Mucosa of rectum (tissue), 2 donors: ENCODE data around the gene IL9R.

Source experiments
- H3K27ac ChIP-seq, 2 donors: one replicate each; pipeline ENCODE4 v1.7.0; 2013; ENCODE audit warnings: inconsistent platforms in 2 of 2, low read depth in 2 of 2, low read length in 2 of 2
- H3K27me3 ChIP-seq, 2 donors: one replicate each; pipeline ENCODE4 v1.7.0; 2013; ENCODE audit warnings: low read length in 2 of 2; ENCODE audit not compliant: control insufficient read depth in 2 of 2, insufficient read depth in 2 of 2
- H3K36me3 ChIP-seq, 2 donors: one replicate each; pipeline ENCODE4 v1.7.0; 2013; ENCODE audit warnings: low read length in 2 of 2; ENCODE audit not compliant: control insufficient read depth in 2 of 2, insufficient read depth in 2 of 2
- H3K4me1 ChIP-seq, 2 donors: one replicate each; pipeline ENCODE4 v1.7.0; 2013; ENCODE audit warnings: low read length in 2 of 2, mild to moderate bottlenecking in 1 of 2; ENCODE audit not compliant: control insufficient read depth in 2 of 2, insufficient read depth in 2 of 2
- H3K4me3 ChIP-seq, 2 donors: one replicate each; pipeline ENCODE4 v1.7.0; 2013; ENCODE audit warnings: low read length in 2 of 2
- H3K9ac ChIP-seq, 2 donors: one replicate each; pipeline ENCODE4 v1.7.0; 2013; ENCODE audit warnings: low read length in 2 of 2, low read depth in 1 of 2, mild to moderate bottlenecking in 1 of 2
- H3K9me3 ChIP-seq, 2 donors: one replicate each; pipeline ENCODE4 v1.7.0; 2013; ENCODE audit warnings: low read length in 2 of 2; ENCODE audit not compliant: control insufficient read depth in 2 of 2
- donor health status: healthy.
- donor health status: Normal muscosa, but diverticular disease.

Gene IL9R

GRCh38 chrX:155997436-155997835 is at the start of gene IL9R:
Gene IL9R (plus strand): TSS chrX:155997696. CDS start chrX:155997760, 64 bp downstream.
- Histone ChIP-seq H3K4me3 (no peak within 1 kb of the TSS), H3K36me3 (no peaks in the 10 kb centered on the region), H3K9me3 (no peaks in the 10 kb centered on the region), H3K27ac (no peak within 1 kb of the TSS), H3K9ac (no peak within 1 kb of the TSS), H3K4me1 (no peaks in the 10 kb centered on the region), H3K27me3 (no peaks in the 10 kb centered on the region)

GRCh38 chrX:155949098-155949497 is 48.4 kb upstream of the IL9R start:
- no peak overlapping the region for H3K4me3 ChIP-seq
- H3K27ac ChIP-seq: no peak overlapping the region
- no peaks in the 10 kb centered on the region for H3K27me3 ChIP-seq
- H3K4me1 ChIP-seq: no peaks in the 10 kb centered on the region
- no peaks in the 10 kb centered on the region for H3K9me3 ChIP-seq
- no peaks in the 10 kb centered on the region for H3K36me3 ChIP-seq
- no peak overlapping the region for H3K9ac ChIP-seq

GRCh38 chrX:155951237-155951789 is 46.2 kb upstream of the IL9R start:
- Histone ChIP-seq H3K9ac (no peak overlapping the region), H3K27ac (no peak overlapping the region), H3K27me3 (no peaks in the 10 kb centered on the region), H3K4me1 (no peaks in the 10 kb centered on the region), H3K9me3 (no peaks in the 10 kb centered on the region), H3K4me3 (no peak overlapping the region), H3K36me3 (no peaks in the 10 kb centered on the region)

GRCh38 chrX:155953055-155953454 is 44.4 kb upstream of the IL9R start:
- H3K4me1 ChIP-seq: no peaks in the 10 kb centered on the region
- H3K9ac ChIP-seq: no peak overlapping the region
- no peaks in the 10 kb centered on the region for H3K9me3 ChIP-seq
- H3K36me3 ChIP-seq: no peaks in the 10 kb centered on the region
- H3K27ac ChIP-seq: no peak overlapping the region
- H3K27me3 ChIP-seq: no peaks in the 10 kb centered on the region
- no peak overlapping the region for H3K4me3 ChIP-seq

- no peak overlapping the region for H3K9ac ChIP-seq
- H3K9me3 ChIP-seq: no peaks in the 10 kb centered on the region
- no peaks in the 10 kb centered on the region for H3K36me3 ChIP-seq
- H3K4me3 ChIP-seq: no peak overlapping the region
- H3K4me1 ChIP-seq: peaks cover 0 to 4% of the 10 kb centered on the region in 2 donors
- no peak overlapping the region for H3K27ac ChIP-seq
- H3K27me3 ChIP-seq: no peaks in the 10 kb centered on the region
These were observed 42.7 kb upstream of the IL9R start for GRCh38 chrX:155954793-155955192.

- H3K27me3 ChIP-seq: no peaks in the 10 kb centered on the region
- H3K9ac ChIP-seq: no peak overlapping the region
- H3K4me3 ChIP-seq: no peak overlapping the region
- H3K9me3 ChIP-seq: no peaks in the 10 kb centered on the region
- peaks cover 0 to 4% of the 10 kb centered on the region in 2 donors for H3K4me1 ChIP-seq
- no peaks in the 10 kb centered on the region for H3K36me3 ChIP-seq
- H3K27ac ChIP-seq: no peak overlapping the region
These were observed 41.4 kb upstream of the IL9R start for GRCh38 chrX:155956099-155956498.

- H3K9ac ChIP-seq: no peak overlapping the region
- no peaks in the 10 kb centered on the region for H3K36me3 ChIP-seq
- H3K27me3 ChIP-seq: no peaks in the 10 kb centered on the region
- no peaks in the 10 kb centered on the region for H3K9me3 ChIP-seq
- no peak overlapping the region for H3K27ac ChIP-seq
- peaks cover 0 to 4% of the 10 kb centered on the region in 2 donors for H3K4me1 ChIP-seq
- H3K4me3 ChIP-seq: no peak overlapping the region
These were observed 40.8 kb upstream of the IL9R start for GRCh38 chrX:155956649-155957048.

GRCh38 chrX:155957843-155958242 is 39.7 kb upstream of the IL9R start:
- H3K27me3 ChIP-seq: no peaks in the 10 kb centered on the region
- H3K36me3 ChIP-seq: no peaks in the 10 kb centered on the region
- no peak overlapping the region for H3K9ac ChIP-seq
- no peak overlapping the region for H3K4me3 ChIP-seq
- H3K27ac ChIP-seq: no peak overlapping the region
- no peaks in the 10 kb centered on the region for H3K9me3 ChIP-seq
- peaks cover 0 to 4% of the 10 kb centered on the region in 2 donors for H3K4me1 ChIP-seq

GRCh38 chrX:155959018-155959587 is 38.4 kb upstream of the IL9R start:
- no peak overlapping the region for H3K27ac ChIP-seq
- H3K9me3 ChIP-seq: no peaks in the 10 kb centered on the region
- H3K36me3 ChIP-seq: no peaks in the 10 kb centered on the region
- H3K9ac ChIP-seq: no peak overlapping the region
- H3K4me3 ChIP-seq: no peak overlapping the region
- peaks cover 0 to 4% of the 10 kb centered on the region in 2 donors for H3K4me1 ChIP-seq
- H3K27me3 ChIP-seq: no peaks in the 10 kb centered on the region

GRCh38 chrX:155962906-155963305 is 34.6 kb upstream of the IL9R start:
- Histone ChIP-seq H3K27ac (no peak overlapping the region), H3K36me3 (no peaks in the 10 kb centered on the region), H3K9me3 (no peaks in the 10 kb centered on the region), H3K27me3 (no peaks in the 10 kb centered on the region), H3K4me1 (peaks cover 0 to 4% of the 10 kb centered on the region in 2 donors), H3K9ac (no peak overlapping the region), H3K4me3 (no peak overlapping the region)
